Ishikawa (cell line): ENCODE data around the gene PTPRO.

ENCODE experiments used
- REST ChIP-seq: IDR thresholded peaks from 2 replicates; pipeline ENCODE4 v1.6.1; 2012; ENCODE audit warnings: low read depth, mild to moderate bottlenecking
- TAF1 ChIP-seq: IDR thresholded peaks from 2 replicates; pipeline ENCODE4 v1.6.1; 2012; ENCODE audit warnings: low read depth, mild to moderate bottlenecking
- ZBTB7A ChIP-seq: IDR thresholded peaks from 2 replicates; pipeline ENCODE4 v1.6.1; 2012; ENCODE audit warnings: low read depth
- TF ChIP-seq, protein P1 (sequence below): IDR thresholded peaks from 2 replicates; pipeline ENCODE4 v1.6.1; 2012
- TF ChIP-seq, protein P2 (sequence below): IDR thresholded peaks from 2 replicates; pipeline ENCODE4 v1.6.1; 2012

DNA sequence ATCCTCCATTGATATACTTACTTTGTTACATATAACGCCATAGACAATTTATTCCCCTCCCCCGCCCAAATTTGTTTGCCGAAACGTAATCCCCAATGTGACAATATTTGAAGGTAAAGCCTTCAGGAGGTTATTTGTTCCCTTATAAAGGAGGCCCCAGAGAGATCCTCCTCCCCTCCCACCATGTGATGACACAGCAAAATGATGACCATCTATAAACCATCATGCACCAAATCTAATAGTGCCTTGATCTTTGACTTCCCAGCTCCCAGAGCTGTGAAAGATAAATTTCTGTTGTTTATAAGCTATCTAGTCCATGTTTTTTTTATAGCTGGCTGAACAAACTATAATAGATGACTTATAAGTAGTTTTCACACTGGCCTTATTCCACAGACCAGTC, 122.2 kb downstream of the PTPRO start:
- TF ChIP-seq TAF1, result no peak
- TF ChIP-seq, protein P1, sequence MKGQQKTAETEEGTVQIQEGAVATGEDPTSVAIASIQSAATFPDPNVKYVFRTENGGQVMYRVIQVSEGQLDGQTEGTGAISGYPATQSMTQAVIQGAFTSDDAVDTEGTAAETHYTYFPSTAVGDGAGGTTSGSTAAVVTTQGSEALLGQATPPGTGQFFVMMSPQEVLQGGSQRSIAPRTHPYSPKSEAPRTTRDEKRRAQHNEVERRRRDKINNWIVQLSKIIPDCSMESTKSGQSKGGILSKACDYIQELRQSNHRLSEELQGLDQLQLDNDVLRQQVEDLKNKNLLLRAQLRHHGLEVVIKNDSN, result no peak
- no peak for TF ChIP-seq ZBTB7A
- TF ChIP-seq, protein P2, sequence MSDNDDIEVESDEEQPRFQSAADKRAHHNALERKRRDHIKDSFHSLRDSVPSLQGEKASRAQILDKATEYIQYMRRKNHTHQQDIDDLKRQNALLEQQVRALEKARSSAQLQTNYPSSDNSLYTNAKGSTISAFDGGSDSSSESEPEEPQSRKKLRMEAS, result no peak
- no peak for TF ChIP-seq REST
